ENCODE data around the gene CREB3L2. TPM values are rescaled to one million over a fixed set of nuclear protein-coding genes. Genes with fewer than 3 reads are reported as not detected.
"Not testable (repeated sequence)": the region's sequence is repeated elsewhere in the genome, so short reads cannot be mapped to it uniquely, and the experiment has no call there.

The CREB3L2 gene
- total RNA-seq, 1 experiment from 2014 or later, result 60.6 TPM

DNA sequence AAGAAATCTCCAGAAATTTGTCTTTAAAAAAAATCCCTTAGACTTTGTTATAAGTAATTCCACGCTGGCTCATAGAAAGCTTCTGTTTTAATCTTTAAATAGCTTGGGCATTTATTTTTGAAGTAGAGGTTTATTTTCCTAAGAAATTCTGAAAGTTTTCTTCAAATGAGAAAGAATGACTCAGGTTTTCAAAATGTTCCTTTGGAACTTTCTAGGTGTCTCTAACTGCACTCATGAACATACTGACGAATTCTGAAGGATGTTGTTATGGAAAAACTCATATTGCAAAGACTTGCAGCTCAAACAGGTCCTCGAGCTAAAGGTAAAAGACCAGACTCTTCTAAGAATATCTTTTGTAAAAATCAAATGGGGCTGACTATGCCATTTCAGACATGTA, 165.8 kb downstream of the CREB3L2 start (continued):
- TF ChIP-seq KAT7 (CRISPR knock-in tag; IDR thresholded peaks at IDR 0.05; ENCODE audit: borderline replicate concordance) (no peak), TEAD4 (CRISPR knock-in tag; IDR thresholded peaks at IDR 0.05) (no peak), GTF2I (CRISPR knock-in tag; conservative IDR thresholded peaks at IDR 0.05) (no peak), ZNF423 (CRISPR knock-in tag; IDR thresholded peaks at IDR 0.05) (no peak), NR2C2 (CRISPR knock-in tag; IDR thresholded peaks at IDR 0.05) (no peak), CREB1 (CRISPR knock-in tag; IDR thresholded peaks at IDR 0.05) (no peak), JUN (CRISPR knock-in tag; IDR thresholded peaks at IDR 0.05) (no peak)

DNA sequence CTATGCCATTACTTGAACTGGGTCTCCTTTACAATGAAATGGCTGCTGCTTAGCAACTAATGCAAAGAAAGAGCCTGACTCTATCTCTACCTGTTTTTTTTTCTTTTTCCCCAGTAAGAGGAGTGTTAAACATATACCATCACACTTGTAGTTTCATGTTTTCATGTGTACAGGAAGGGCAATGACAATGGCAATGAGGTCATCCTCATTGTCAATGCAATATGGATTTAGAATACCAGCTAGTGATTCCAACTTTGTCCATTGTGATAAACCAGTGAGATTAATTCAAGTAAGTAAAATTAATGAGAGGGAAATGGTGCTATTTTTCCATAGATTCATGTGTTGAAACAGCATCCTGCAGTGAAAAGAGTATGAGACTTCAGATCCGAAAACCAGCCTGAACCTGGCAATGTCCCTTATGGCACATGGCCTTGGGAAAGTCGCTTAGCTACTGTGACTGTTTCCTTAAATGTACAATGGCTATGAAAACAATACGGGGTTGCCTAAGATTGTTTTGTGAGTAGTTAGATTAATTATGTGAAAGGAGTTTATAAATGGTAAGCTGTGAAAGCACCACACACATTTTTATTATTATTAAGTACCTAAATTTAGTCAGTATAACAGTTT, 166.3 kb downstream of the CREB3L2 start:
- H3K9me3 Mint-ChIP-seq, result peaks cover 38% of the 10 kb centered on the region
- CTCF ChIA-PET, result no interaction called here
- POLR2A ChIA-PET, result no interaction called here
- peaks cover 7% of the 10 kb centered on the region; the same call in 1 of the 2 replicates for H3K27me3 Mint-ChIP-seq (ENCODE audit: low read depth)
- ATAC-seq (no peak), DNase-seq (ENCODE audit: low spot score) (no peak)
- TF ChIP-seq, protein P1, sequence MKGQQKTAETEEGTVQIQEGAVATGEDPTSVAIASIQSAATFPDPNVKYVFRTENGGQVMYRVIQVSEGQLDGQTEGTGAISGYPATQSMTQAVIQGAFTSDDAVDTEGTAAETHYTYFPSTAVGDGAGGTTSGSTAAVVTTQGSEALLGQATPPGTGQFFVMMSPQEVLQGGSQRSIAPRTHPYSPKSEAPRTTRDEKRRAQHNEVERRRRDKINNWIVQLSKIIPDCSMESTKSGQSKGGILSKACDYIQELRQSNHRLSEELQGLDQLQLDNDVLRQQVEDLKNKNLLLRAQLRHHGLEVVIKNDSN (CRISPR knock-in tag; IDR thresholded peaks at IDR 0.05), result no peak
- TF ChIP-seq CREM (CRISPR knock-in tag; IDR thresholded peaks at IDR 0.05), result no peak
- TF ChIP-seq, protein P2, sequence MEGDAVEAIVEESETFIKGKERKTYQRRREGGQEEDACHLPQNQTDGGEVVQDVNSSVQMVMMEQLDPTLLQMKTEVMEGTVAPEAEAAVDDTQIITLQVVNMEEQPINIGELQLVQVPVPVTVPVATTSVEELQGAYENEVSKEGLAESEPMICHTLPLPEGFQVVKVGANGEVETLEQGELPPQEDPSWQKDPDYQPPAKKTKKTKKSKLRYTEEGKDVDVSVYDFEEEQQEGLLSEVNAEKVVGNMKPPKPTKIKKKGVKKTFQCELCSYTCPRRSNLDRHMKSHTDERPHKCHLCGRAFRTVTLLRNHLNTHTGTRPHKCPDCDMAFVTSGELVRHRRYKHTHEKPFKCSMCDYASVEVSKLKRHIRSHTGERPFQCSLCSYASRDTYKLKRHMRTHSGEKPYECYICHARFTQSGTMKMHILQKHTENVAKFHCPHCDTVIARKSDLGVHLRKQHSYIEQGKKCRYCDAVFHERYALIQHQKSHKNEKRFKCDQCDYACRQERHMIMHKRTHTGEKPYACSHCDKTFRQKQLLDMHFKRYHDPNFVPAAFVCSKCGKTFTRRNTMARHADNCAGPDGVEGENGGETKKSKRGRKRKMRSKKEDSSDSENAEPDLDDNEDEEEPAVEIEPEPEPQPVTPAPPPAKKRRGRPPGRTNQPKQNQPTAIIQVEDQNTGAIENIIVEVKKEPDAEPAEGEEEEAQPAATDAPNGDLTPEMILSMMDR (IDR thresholded peaks at IDR 0.05), result no peak
- TF ChIP-seq, protein P3, sequence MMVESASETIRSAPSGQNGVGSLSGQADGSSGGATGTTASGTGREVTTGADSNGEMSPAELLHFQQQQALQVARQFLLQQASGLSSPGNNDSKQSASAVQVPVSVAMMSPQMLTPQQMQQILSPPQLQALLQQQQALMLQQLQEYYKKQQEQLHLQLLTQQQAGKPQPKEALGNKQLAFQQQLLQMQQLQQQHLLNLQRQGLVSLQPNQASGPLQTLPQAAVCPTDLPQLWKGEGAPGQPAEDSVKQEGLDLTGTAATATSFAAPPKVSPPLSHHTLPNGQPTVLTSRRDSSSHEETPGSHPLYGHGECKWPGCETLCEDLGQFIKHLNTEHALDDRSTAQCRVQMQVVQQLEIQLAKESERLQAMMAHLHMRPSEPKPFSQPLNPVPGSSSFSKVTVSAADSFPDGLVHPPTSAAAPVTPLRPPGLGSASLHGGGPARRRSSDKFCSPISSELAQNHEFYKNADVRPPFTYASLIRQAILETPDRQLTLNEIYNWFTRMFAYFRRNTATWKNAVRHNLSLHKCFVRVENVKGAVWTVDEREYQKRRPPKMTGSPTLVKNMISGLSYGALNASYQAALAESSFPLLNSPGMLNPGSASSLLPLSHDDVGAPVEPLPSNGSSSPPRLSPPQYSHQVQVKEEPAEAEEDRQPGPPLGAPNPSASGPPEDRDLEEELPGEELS (CRISPR knock-in tag; IDR thresholded peaks at IDR 0.05), result no peak
- no peak overlapping the region for H3K4me3 Mint-ChIP-seq
- H3K36me3 Mint-ChIP-seq, result peaks cover 36% of the 10 kb centered on the region
- no peak overlapping the region for H3K27ac Mint-ChIP-seq
- H3K4me1 Mint-ChIP-seq, result peaks cover 28% of the 10 kb centered on the region

DNA sequence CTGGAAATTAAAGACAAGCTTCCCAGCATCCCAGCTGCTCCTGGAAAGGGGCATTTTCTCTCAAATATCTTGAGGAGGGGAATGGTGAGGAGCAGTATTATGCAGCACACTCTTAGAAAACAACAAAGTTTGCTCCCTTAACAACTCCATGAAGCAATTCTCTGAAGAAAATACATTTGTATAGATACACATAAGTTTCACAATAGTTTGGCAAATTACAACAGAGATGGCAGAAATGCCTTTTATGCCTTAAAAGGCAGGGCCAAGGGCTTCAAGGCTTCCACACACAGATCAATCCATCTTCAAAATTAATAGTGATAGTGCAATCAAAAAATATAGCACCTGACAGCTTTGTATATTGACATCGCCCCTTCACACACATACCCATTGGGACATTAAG, 167.3 kb downstream of the CREB3L2 start:
- H3K9me3 Mint-ChIP-seq, result peaks cover 45% of the 10 kb centered on the region
- H3K4me1 Mint-ChIP-seq, result peaks cover 17% of the 10 kb centered on the region
- peaks cover 39% of the 10 kb centered on the region for H3K36me3 Mint-ChIP-seq
- ChIA-PET CTCF (no interaction called here), POLR2A (no interaction called here)
- peaks cover 7% of the 10 kb centered on the region; the same call in 1 of the 2 replicates for H3K27me3 Mint-ChIP-seq (ENCODE audit: low read depth)
- H3K27ac Mint-ChIP-seq, result no peak overlapping the region
- ATAC-seq, result no peak
- no peak for DNase-seq (ENCODE audit: low spot score)
- TF ChIP-seq, protein P4, sequence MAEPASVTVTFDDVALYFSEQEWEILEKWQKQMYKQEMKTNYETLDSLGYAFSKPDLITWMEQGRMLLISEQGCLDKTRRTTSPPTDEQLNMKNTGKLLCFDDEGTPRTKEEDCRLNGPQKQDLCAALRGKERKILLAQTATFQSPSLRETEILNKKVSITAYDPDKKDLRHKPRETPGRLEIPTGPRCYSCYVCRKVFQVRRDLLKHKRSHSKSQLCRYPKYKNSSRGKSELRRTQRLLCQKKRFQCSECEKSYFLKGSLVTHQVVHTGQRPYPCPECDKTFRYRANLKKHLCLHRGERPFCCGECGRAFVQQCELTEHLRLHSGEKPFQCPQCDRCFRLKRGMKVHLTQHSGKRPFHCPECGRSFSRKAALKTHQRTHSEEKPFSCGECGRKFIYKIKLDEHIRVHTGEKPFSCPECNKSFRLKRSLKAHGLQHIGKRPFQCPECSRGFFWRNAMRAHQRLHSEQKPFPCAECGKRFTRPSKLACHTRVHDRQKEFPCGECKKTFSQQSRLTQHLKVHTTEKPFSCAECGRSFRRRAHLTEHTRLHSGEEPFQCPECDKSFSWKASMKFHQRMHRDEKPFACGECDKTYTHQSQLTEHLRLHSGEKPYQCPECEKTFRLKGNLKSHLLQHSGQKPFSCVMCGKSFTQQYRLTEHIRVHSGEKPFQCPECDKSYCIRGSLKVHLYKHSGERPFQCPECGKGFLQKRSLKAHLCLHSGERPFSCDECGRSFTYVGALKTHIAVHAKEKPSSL (CRISPR knock-in tag; conservative IDR thresholded peaks at IDR 0.05), result no peak
- H3K4me3 Mint-ChIP-seq, result no peak overlapping the region

DNA sequence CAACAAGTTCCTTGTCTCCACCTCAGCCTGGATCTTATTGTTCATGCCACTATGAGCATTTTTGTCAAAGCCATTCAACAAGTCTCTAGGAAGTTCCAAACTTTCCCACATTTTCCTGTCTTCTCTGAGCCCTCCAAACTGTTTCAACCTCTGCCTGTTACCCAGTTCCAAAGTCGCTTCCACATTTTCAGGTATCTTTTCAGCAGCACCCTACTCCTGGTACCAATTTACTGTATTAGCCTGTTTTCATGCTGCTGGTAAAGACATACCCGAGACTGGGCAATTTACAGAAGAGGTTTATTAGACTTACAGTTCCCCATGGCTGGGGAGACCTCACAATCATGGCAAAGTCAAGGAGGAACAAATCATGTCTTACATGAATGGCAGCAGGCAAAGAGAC, 168.9 kb downstream of the CREB3L2 start:
- not testable (repeated sequence) for H3K4me1 Mint-ChIP-seq

More for the DNA sequence above, 168.9 kb downstream of the CREB3L2 start:
- peaks cover 39% of the 10 kb centered on the region for H3K36me3 Mint-ChIP-seq
- POLR2A ChIA-PET; H3K4me3 Mint-ChIP-seq; H3K27ac Mint-ChIP-seq; DNase-seq (ENCODE audit: low spot score); H3K27me3 Mint-ChIP-seq (ENCODE audit: low read depth); ATAC-seq: not testable (repeated sequence)
- peaks cover 46% of the 10 kb centered on the region for H3K9me3 Mint-ChIP-seq
- CTCF ChIA-PET, result interaction anchor here (0.6 kb wide), 1 partner anchor 749 kb away, joined by 5 read pairs; no protein-coding TSS in a partner anchor
